WTC11 (cell line): ENCODE measurements around the gene SYNRG.

ENCODE experiments used
- ATF1 ChIP-seq: sonication (generic); formaldehyde crosslinking; IDR thresholded peaks from 2 replicates; pipeline ENCODE4 v1.8.1; 2023; ENCODE audit warnings: mild to moderate bottlenecking, moderate library complexity, missing genetic modification reagents
- ATF3 ChIP-seq: sonication (generic); formaldehyde crosslinking; conservative IDR thresholded peaks from 2 replicates; pipeline ENCODE4 v1.8.1; 2022; ENCODE audit warnings: mild to moderate bottlenecking, missing genetic modification reagents
- CREB1 ChIP-seq: sonication (generic); formaldehyde crosslinking; IDR thresholded peaks from 2 replicates; pipeline ENCODE4 v1.8.0; 2023; ENCODE audit warnings: mild to moderate bottlenecking, missing genetic modification reagents
- CTCF ChIP-seq: fragments of 200-600 bp; IDR thresholded peaks from 2 replicates; pipeline ENCODE4 v1.8.0; 2022; ENCODE audit warnings: antibody characterized with exemption
- NR2C2 ChIP-seq: sonication (generic); formaldehyde crosslinking; IDR thresholded peaks from 2 replicates; pipeline ENCODE4 v1.8.0; 2022; ENCODE audit warnings: mild to moderate bottlenecking, missing genetic modification reagents
- SP1 ChIP-seq: sonication (generic); formaldehyde crosslinking; conservative IDR thresholded peaks from 2 replicates; pipeline ENCODE4 v1.8.1; 2022; ENCODE audit warnings: missing genetic modification reagents
- USF1 ChIP-seq: sonication (generic); formaldehyde crosslinking; IDR thresholded peaks from 2 replicates; pipeline ENCODE4 v1.8.0; 2022; ENCODE audit warnings: mild to moderate bottlenecking, missing genetic modification reagents
- ZNF263 ChIP-seq: sonication (generic); formaldehyde crosslinking; IDR thresholded peaks from 2 replicates; pipeline ENCODE4 v1.8.1; 2022; ENCODE audit warnings: low read depth, mild to moderate bottlenecking, moderate library complexity, missing genetic modification reagents
- TF ChIP-seq, protein P1 (sequence below): sonication (generic); formaldehyde crosslinking; IDR thresholded peaks from 2 replicates; pipeline ENCODE4 v1.8.1; 2022; ENCODE audit warnings: low read depth, missing genetic modification reagents, borderline replicate concordance

- TF ChIP-seq SP1 (CRISPR knock-in tag) (no peak), CTCF (no peak), ATF3 (CRISPR knock-in tag) (no peak), ZNF263 (CRISPR knock-in tag) (no peak), NR2C2 (CRISPR knock-in tag) (no peak), USF1 (CRISPR knock-in tag) (no peak), CREB1 (no peak), ATF1 (CRISPR knock-in tag) (no peak)
- TF ChIP-seq, protein P1, sequence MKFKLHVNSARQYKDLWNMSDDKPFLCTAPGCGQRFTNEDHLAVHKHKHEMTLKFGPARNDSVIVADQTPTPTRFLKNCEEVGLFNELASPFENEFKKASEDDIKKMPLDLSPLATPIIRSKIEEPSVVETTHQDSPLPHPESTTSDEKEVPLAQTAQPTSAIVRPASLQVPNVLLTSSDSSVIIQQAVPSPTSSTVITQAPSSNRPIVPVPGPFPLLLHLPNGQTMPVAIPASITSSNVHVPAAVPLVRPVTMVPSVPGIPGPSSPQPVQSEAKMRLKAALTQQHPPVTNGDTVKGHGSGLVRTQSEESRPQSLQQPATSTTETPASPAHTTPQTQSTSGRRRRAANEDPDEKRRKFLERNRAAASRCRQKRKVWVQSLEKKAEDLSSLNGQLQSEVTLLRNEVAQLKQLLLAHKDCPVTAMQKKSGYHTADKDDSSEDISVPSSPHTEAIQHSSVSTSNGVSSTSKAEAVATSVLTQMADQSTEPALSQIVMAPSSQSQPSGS, result no peak
These were observed 139.0 kb downstream of the SYNRG start for GRCh38 chr17:37470181-37470580.
